HG03442 (cell line): ENCODE data around the gene FAM47C.
"Not testable (repeated sequence)": the region's sequence is repeated elsewhere in the genome, so short reads cannot be mapped to it uniquely, and the experiment has no call there.

Experiments
- ATAC-seq: cut with Tn5 transposase; IDR thresholded peaks from one replicate; pipeline ENCODE4 v1.9.1; 2021; ENCODE audit warnings: mild to moderate bottlenecking, moderate library complexity; ENCODE audit not compliant: unreplicated experiment

Gene FAM47C

GRCh38 chrX:37008182-37008581, at the start of gene FAM47C:
TSS of gene FAM47C (plus strand) at chrX:37008366. CDS start at chrX:37008411, 45 bp downstream.
- ATAC-seq = not testable (repeated sequence)

- ATAC-seq = no peak
Measured at GRCh38 chrX:36961590-36961989, 46.6 kb upstream of the FAM47C start.

- ATAC-seq = no peak
Measured at GRCh38 chrX:36963069-36963808, 44.9 kb upstream of the FAM47C start.

- no peak for ATAC-seq
Measured at GRCh38 chrX:36963852-36964251, 44.3 kb upstream of the FAM47C start.

- no peak for ATAC-seq
Measured at GRCh38 chrX:36973575-36973974, 34.6 kb upstream of the FAM47C start.

- ATAC-seq = no peak
Measured at GRCh38 chrX:36974911-36975310, 33.3 kb upstream of the FAM47C start.

- ATAC-seq = no peak
Measured at GRCh38 chrX:36978886-36979285, 29.3 kb upstream of the FAM47C start.

- no peak for ATAC-seq
Measured at GRCh38 chrX:36983831-36984230, 24.3 kb upstream of the FAM47C start.

- ATAC-seq = peak; percentile 43
Measured at GRCh38 chrX:36985416-36986209, 22.6 kb upstream of the FAM47C start.

- no peak for ATAC-seq
Measured at GRCh38 chrX:36986231-36986630, 21.9 kb upstream of the FAM47C start.

GRCh38 chrX:36987212-36987611, 21.0 kb upstream of the FAM47C start:
- not testable (repeated sequence) for ATAC-seq

- no peak for ATAC-seq
Measured at GRCh38 chrX:37000140-37000539, 8.0 kb upstream of the FAM47C start.

GRCh38 chrX:37010496-37010895, 2.3 kb downstream of the FAM47C start:
- no peak for ATAC-seq

- ATAC-seq = not testable (repeated sequence)
Measured at GRCh38 chrX:37034260-37034659, 26.1 kb downstream of the FAM47C start.

GRCh38 chrX:37036674-37037220, 28.6 kb downstream of the FAM47C start:
- not testable (repeated sequence) for ATAC-seq

- ATAC-seq = not testable (repeated sequence)
Measured at GRCh38 chrX:37038814-37039213, 30.6 kb downstream of the FAM47C start.

GRCh38 chrX:37042956-37043885, 35.1 kb downstream of the FAM47C start:
- not testable (repeated sequence) for ATAC-seq

GRCh38 chrX:37047776-37048175, 39.6 kb downstream of the FAM47C start:
- ATAC-seq = no peak

GRCh38 chrX:37057572-37057971, 49.4 kb downstream of the FAM47C start:
- not testable (repeated sequence) for ATAC-seq

- ATAC-seq = peak; percentile 80
Measured at GRCh38 chrX:37060999-37061398, 52.8 kb downstream of the FAM47C start.
